Fibroblast of villous mesenchyme (primary cell): Measurements from ENCODE around the gene COX7A2L. TPM values are rescaled to one million over a fixed set of nuclear protein-coding genes. Genes with fewer than 3 reads are reported as not detected.
A peak's percentile ranks its signal among the peaks of the same experiment; 100 is the strongest.

ENCODE experiments used
- DNase-seq: peaks from one replicate; pipeline ENCODE4 v3.0.0-alpha.2; 2010; ENCODE audit warnings: low read depth
- H3K4me3 ChIP-seq: 2 replicates; pipeline ENCODE4 v1.5.1; 2011; ENCODE audit warnings: low read depth, mild to moderate bottlenecking, low read length
- total RNA-seq: library from RNA; depleted of rRNA; stranded (reverse); fragments of >200 nt; gene quantifications from 2 replicates; pipeline ENCODE4 v1.2.3, GENCODE V29; 2012
- TF ChIP-seq, protein P1 (sequence below): IDR thresholded peaks from 2 replicates; pipeline ENCODE4 v1.5.1; 2012; ENCODE audit warnings: low read depth, mild to moderate bottlenecking, low read length; ENCODE audit not compliant: insufficient read depth

The COX7A2L gene
- total RNA-seq, 1 donor, result 189 TPM

DNA sequence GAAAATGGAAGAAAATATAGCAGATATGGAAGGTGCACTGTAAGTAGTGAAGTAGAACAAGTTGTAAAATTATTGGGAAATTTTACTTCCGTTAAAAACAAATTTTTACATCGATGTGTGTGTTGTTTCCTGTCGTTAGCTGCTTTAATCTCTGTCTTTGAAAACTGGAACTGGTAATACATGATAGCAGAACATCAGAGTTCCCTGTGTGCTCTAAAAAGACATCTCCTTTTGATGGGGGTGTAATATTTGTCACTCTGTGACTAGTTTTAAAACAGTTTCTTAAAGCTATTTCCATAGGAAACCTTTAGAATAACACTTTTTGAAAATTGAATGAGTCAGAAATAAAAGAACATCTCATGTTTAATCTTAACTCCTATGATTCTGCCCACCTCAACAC is 43.5 kb downstream of the COX7A2L start:
- no peak overlapping the region for H3K4me3 ChIP-seq
- no peak for DNase-seq
- TF ChIP-seq, protein P1, sequence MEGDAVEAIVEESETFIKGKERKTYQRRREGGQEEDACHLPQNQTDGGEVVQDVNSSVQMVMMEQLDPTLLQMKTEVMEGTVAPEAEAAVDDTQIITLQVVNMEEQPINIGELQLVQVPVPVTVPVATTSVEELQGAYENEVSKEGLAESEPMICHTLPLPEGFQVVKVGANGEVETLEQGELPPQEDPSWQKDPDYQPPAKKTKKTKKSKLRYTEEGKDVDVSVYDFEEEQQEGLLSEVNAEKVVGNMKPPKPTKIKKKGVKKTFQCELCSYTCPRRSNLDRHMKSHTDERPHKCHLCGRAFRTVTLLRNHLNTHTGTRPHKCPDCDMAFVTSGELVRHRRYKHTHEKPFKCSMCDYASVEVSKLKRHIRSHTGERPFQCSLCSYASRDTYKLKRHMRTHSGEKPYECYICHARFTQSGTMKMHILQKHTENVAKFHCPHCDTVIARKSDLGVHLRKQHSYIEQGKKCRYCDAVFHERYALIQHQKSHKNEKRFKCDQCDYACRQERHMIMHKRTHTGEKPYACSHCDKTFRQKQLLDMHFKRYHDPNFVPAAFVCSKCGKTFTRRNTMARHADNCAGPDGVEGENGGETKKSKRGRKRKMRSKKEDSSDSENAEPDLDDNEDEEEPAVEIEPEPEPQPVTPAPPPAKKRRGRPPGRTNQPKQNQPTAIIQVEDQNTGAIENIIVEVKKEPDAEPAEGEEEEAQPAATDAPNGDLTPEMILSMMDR, result no peak

DNA sequence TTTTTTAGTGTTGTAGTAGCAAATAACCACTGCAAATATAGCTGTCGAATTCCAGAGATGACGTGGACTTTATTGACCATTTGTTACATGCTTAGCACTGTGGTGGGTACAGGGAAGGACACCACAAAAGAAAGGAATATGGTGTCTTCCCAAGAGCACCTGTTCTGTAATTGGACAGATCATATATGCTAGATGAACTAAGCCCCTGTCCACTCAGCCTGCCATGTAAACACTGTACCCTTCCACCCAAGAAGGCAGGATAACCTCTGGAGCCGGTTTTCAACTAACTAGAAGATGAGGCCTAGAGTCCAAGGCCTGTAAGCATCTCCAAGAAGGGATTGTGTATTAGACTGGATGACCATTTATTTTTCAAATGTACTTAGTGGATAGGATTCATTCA is 44.1 kb downstream of the COX7A2L start:
- TF ChIP-seq, protein P1, result no peak
- no peak for DNase-seq
- H3K4me3 ChIP-seq, result no peak overlapping the region

GRCh38 chr2:42315844-42316470 is 45.1 kb downstream of the COX7A2L start:
- no peak overlapping the region for H3K4me3 ChIP-seq
- TF ChIP-seq, protein P1, result no peak
- DNase-seq, result no peak

- TF ChIP-seq, protein P1, result no peak
- DNase-seq, result peak; percentile 85
- no peak overlapping the region for H3K4me3 ChIP-seq
Measured at GRCh38 chr2:42314892-42315468, 46.0 kb downstream of the COX7A2L start.

GRCh38 chr2:42312106-42312505 is 48.9 kb downstream of the COX7A2L start:
- H3K4me3 ChIP-seq, result no peak overlapping the region
- no peak for DNase-seq
- TF ChIP-seq, protein P1, result no peak

- DNase-seq, result no peak
- TF ChIP-seq, protein P1, result no peak
- H3K4me3 ChIP-seq, result no peak overlapping the region
Measured at GRCh38 chr2:42310007-42310515, 51.0 kb downstream of the COX7A2L start.
